HCT116 (cell line): ENCODE measurements around the gene CCDC90B. TPM values are rescaled to one million over a fixed set of nuclear protein-coding genes. Genes with fewer than 3 reads are reported as not detected.

Experiments
- ATAC-seq: fragments of 200-7000 bp; cut with Tn5 transposase; 2 replicates; pipeline ENCODE4 v1.9.1; 2020; ENCODE audit warnings: mild to moderate bottlenecking, moderate library complexity
- BruUV-seq: library from RNA; stranded (reverse); fragments of 400-500 nt; replicated peaks from 2 replicates; lab custom pipeline; 2021; lab: Mats Ljungman, UMichigan
- CTCF ChIA-PET: fragments of 300-600 bp; sonication (Branson Sonifier 250); formaldehyde crosslinking; loops from one replicate; lab custom pipeline; 2021; ENCODE audit warnings: antibody characterized with exemption; lab: Charles Lee
- POLR2A ChIA-PET: fragments of 300-600, 350-600 bp; sonication (Branson Sonifier 250); formaldehyde crosslinking; loops from one replicate; lab custom pipeline; 2021; ENCODE audit warnings: antibody characterized with exemption; lab: Charles Lee
- RAD21 ChIA-PET, 2 experiments: fragments of 300-600 bp; sonication (Branson Sonifier 250); formaldehyde crosslinking; loops; one replicate each; lab custom pipeline; 2023; ENCODE audit warnings: low total read pairs in 2 of 2; ENCODE audit not compliant: uncharacterized antibody in 2 of 2, unreplicated experiment in 2 of 2, low non-redundant PET in 1 of 2; lab: Charles Lee
- DNase-seq: peaks from one replicate; pipeline ENCODE4 v3.0.0-alpha.2; 2010; ENCODE audit warnings: low read depth, low spot score
- H2AFZ ChIP-seq: fragments of 200-600 bp; shearing (Covaris generic), sonication (generic); 2 replicates; pipeline ENCODE4 v1.6.1; 2017; ENCODE audit warnings: low read depth, mixed run types, mixed read lengths, antibody characterized with exemption, low read length; ENCODE audit not compliant: poor library complexity, severe bottlenecking
- H3K27ac ChIP-seq: 2 replicates; pipeline ENCODE4 v1.5.1; 2012; ENCODE audit warnings: low read depth, low read length
- H3K27me3 ChIP-seq: fragments of 200-600 bp; sonication (generic); 2 replicates; pipeline ENCODE4 v1.6.1; 2016; ENCODE audit warnings: mixed run types, low read length, mixed read lengths; ENCODE audit not compliant: insufficient read depth
- H3K36me3 ChIP-seq, 2 experiments: fragments of 200-500 bp in 1 of 2; fragments of 200-600 bp in 1 of 2; sonication (Bioruptor generic) in 1 of 2; sonication (generic) in 1 of 2; 2 replicates each; pipeline versions ENCODE4 v1.5.1 to v1.6.1; 2014 to 2016; ENCODE audit warnings: low read length in 2 of 2, inconsistent platforms in 1 of 2, mixed read lengths in 1 of 2, mixed run types in 1 of 2; ENCODE audit not compliant: insufficient read depth in 2 of 2, control insufficient read depth in 1 of 2
- H3K4me1 ChIP-seq, 2 experiments: fragments of 200-600 bp in 1 of 2; sonication (generic) in 1 of 2; 2 replicates each; pipeline versions ENCODE4 v1.5.1 to v1.6.1; 2012 to 2017; ENCODE audit warnings: low read length in 2 of 2, inconsistent platforms in 1 of 2, mild to moderate bottlenecking in 1 of 2, mixed read lengths in 1 of 2, mixed run types in 1 of 2, moderate library complexity in 1 of 2; ENCODE audit not compliant: insufficient read depth in 2 of 2, control insufficient read depth in 1 of 2
- H3K4me2 ChIP-seq: fragments of 200-600 bp; sonication (generic); 2 replicates; pipeline ENCODE4 v1.6.1; 2017; ENCODE audit warnings: mixed run types, low read length, mixed read lengths
- H3K4me3 ChIP-seq, 2 experiments: fragments of 200-600 bp in 1 of 2; sonication (generic) in 1 of 2; replicated peaks in 1 of 2; 2 replicates each; pipeline ENCODE4 v1.5.1; 2011 to 2016; ENCODE audit warnings: low read length in 2 of 2, control low read depth in 1 of 2, low read depth in 1 of 2, mild to moderate bottlenecking in 1 of 2, mixed read lengths in 1 of 2, mixed run types in 1 of 2
- H3K79me2 ChIP-seq: fragments of 200-600 bp; sonication (generic); 2 replicates; pipeline ENCODE4 v1.6.1; 2017; ENCODE audit warnings: mild to moderate bottlenecking, mixed run types, low read length, moderate library complexity, mixed read lengths; ENCODE audit not compliant: insufficient read depth
- H3K9ac ChIP-seq: fragments of 200-600 bp; sonication (generic); 2 replicates; pipeline ENCODE4 v1.6.1; 2016; ENCODE audit warnings: low read length, mixed read lengths
- H3K9me2 ChIP-seq: fragments of 200-600 bp; sonication (generic), shearing (Covaris generic); 2 replicates; pipeline ENCODE4 v1.6.1; 2017; ENCODE audit warnings: mixed run types, mild to moderate bottlenecking, moderate library complexity; ENCODE audit not compliant: insufficient read depth
- H3K9me3 ChIP-seq, 2 experiments: fragments of 200-500 bp in 1 of 2; fragments of 200-600 bp in 1 of 2; sonication (Bioruptor generic) in 1 of 2; sonication (generic) in 1 of 2; 2 replicates each; pipeline ENCODE4 v1.6.1; 2014 to 2017; ENCODE audit warnings: low read length in 2 of 2, mixed read lengths in 2 of 2, inconsistent platforms in 1 of 2, low read depth in 1 of 2, mild to moderate bottlenecking in 1 of 2, mixed run types in 1 of 2, moderate library complexity in 1 of 2; ENCODE audit not compliant: control insufficient read depth in 1 of 2, insufficient read depth in 1 of 2
- H4K20me1 ChIP-seq: fragments of 200-600 bp; sonication (generic), shearing (Covaris generic); 2 replicates; pipeline ENCODE4 v1.6.1; 2017; ENCODE audit warnings: mixed run types, mild to moderate bottlenecking, moderate library complexity; ENCODE audit not compliant: insufficient read depth
- CBX3 ChIP-seq: IDR thresholded peaks from 2 replicates; pipeline ENCODE4 v1.6.1; 2012; ENCODE audit warnings: low read depth
- CEBPB ChIP-seq: IDR thresholded peaks from 2 replicates; pipeline ENCODE4 v1.6.1; 2012; ENCODE audit warnings: low read depth
- ELF1 ChIP-seq: IDR thresholded peaks from 2 replicates; pipeline ENCODE4 v1.6.1; 2012; ENCODE audit warnings: low read depth, borderline replicate concordance
- EZH2 ChIP-seq: fragments of 200-600 bp; sonication (generic); IDR thresholded peaks from 2 replicates; pipeline ENCODE4 v1.6.1; 2017; ENCODE audit warnings: antibody characterized with exemption, mixed run types
- EZH2phosphoT487 ChIP-seq: fragments of 200-600 bp; IDR thresholded peaks from 2 replicates; pipeline ENCODE4 v1.6.1; 2018; ENCODE audit warnings: antibody characterized with exemption, borderline replicate concordance
- JUND ChIP-seq: IDR thresholded peaks from 2 replicates; pipeline ENCODE4 v1.6.1; 2012
- POLR2A ChIP-seq: IDR thresholded peaks from 2 replicates; pipeline ENCODE4 v1.7.0; 2011; ENCODE audit warnings: borderline replicate concordance; ENCODE audit not compliant: insufficient read depth, insufficient read length; ENCODE audit errors: extremely low read depth
- POLR2AphosphoS5 ChIP-seq: IDR thresholded peaks from 2 replicates; pipeline ENCODE4 v1.6.1; 2011; ENCODE audit warnings: mild to moderate bottlenecking, low read depth, low read length, moderate library complexity
- RAD21 ChIP-seq: IDR thresholded peaks from 2 replicates; pipeline ENCODE4 v1.6.1; 2012; ENCODE audit warnings: low read depth, mild to moderate bottlenecking
- SIN3A ChIP-seq: IDR thresholded peaks from 2 replicates; pipeline ENCODE4 v1.6.1; 2012; ENCODE audit warnings: low read depth
- TCF7L2 ChIP-seq: IDR thresholded peaks from 2 replicates; pipeline ENCODE4 v1.7.0; 2011; ENCODE audit warnings: borderline replicate concordance, inconsistent platforms; ENCODE audit not compliant: insufficient read depth, insufficient read length; ENCODE audit errors: extremely low read depth
- ZFX ChIP-seq: fragments of 450-650 bp; IDR thresholded peaks from 2 replicates; pipeline ENCODE4 v1.6.1; 2017
- ZNF274 ChIP-seq: fragments of 200-500 bp; sonication (Bioruptor generic); IDR thresholded peaks from 2 replicates; pipeline ENCODE4 v1.6.1; 2014; ENCODE audit warnings: mild to moderate bottlenecking, low read depth, low read length, inconsistent platforms
- intact Hi-C: fragments of 100-400 bp; cut with micrococcal nuclease; formaldehyde crosslinking; loops from 2 replicates; pipeline ENCODE4 v1.10.0; 2022
- total RNA-seq: library from RNA; stranded (reverse); gene quantifications from one replicate; pipeline ENCODE4 v1.2.1, GENCODE V29; 2021; ENCODE audit not compliant: unreplicated experiment
- TF ChIP-seq, protein P1 (sequence below): IDR thresholded peaks from 2 replicates; pipeline ENCODE4 v1.6.1; 2012
- TF ChIP-seq, protein P2 (sequence below): IDR thresholded peaks from 2 replicates; pipeline ENCODE4 v1.6.1; 2012; ENCODE audit warnings: low read depth

CCDC90B gene
- total RNA-seq, 1 experiment from 2014 or later: 30.3 TPM

DNA sequence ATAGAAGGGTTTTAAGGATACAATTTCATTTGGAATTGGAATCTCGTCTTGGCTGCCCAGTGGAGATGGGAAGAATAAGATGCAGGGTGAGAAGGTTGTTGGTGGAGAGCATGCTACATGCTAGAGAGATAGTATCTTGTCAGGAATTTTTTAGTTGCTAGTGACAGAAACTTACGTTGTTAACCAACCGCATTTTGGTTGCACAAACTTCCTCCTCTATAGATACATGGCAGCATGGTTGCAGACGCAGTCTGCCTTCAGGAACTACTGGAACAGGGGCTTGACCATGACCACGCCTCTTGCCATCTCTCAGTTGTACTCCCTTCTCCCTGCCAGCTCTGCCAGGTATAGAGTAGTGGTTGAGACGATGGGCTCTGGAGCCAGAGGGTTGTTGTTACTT lies 13.5 kb upstream of the CCDC90B start (continued):
- TF ChIP-seq CBX3: no peak
- TF ChIP-seq, protein P1, sequence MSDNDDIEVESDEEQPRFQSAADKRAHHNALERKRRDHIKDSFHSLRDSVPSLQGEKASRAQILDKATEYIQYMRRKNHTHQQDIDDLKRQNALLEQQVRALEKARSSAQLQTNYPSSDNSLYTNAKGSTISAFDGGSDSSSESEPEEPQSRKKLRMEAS: no peak
- TF ChIP-seq POLR2AphosphoS5: no peak
- TF ChIP-seq EZH2phosphoT487: no peak

DNA sequence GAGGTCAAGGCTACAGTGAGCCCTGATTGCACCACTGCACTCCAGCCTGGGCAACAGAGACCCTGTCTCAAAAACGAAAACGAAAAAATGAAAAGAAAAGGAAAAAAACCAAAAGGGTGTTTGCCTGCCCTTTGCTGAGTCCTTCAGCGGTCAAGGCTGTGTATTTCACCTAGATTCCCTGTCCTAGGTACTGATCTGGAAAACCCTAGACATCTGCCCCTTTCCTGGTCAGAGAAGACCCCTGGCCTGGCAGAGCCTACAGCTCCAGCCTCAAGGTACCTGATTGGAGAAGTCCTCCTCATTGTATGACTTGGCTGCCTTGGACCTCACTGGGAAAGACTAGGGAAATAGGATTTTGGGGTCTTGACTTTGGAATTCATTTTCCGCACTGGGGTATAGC lies 8.0 kb upstream of the CCDC90B start:
- Histone ChIP-seq H3K9me3 (no peaks in the 10 kb centered on the region), H3K4me1 (0 out of 4 replicates have a peak, but pooled peaks cover 0 to 3% of the 10 kb centered on the region in 2 experiments), H3K9ac (no peak overlapping the region), H3K27ac (no peak overlapping the region), H3K4me3 (no peak overlapping the region), H4K20me1 (no peaks in the 10 kb centered on the region), H2AFZ (no peak overlapping the region), H3K4me2 (no peak overlapping the region), H3K9me2 (no peaks in the 10 kb centered on the region), H3K36me3 (no peaks in the 10 kb centered on the region), H3K27me3 (peaks cover 23% of the 10 kb centered on the region), H3K79me2 (no peaks in the 10 kb centered on the region)
- intact Hi-C loops: no loop called here
- POLR2A ChIA-PET: no interaction called here
- DNase-seq (no peak), ATAC-seq (no peak)
- BruUV-seq: no TSS peak
- CTCF ChIA-PET: no interaction called here
- RAD21 ChIA-PET: no interaction called here
- no peak for TF ChIP-seq CBX3
- no peak for TF ChIP-seq SIN3A
- TF ChIP-seq POLR2AphosphoS5: no peak
- no peak for TF ChIP-seq ELF1
- TF ChIP-seq, protein P2, sequence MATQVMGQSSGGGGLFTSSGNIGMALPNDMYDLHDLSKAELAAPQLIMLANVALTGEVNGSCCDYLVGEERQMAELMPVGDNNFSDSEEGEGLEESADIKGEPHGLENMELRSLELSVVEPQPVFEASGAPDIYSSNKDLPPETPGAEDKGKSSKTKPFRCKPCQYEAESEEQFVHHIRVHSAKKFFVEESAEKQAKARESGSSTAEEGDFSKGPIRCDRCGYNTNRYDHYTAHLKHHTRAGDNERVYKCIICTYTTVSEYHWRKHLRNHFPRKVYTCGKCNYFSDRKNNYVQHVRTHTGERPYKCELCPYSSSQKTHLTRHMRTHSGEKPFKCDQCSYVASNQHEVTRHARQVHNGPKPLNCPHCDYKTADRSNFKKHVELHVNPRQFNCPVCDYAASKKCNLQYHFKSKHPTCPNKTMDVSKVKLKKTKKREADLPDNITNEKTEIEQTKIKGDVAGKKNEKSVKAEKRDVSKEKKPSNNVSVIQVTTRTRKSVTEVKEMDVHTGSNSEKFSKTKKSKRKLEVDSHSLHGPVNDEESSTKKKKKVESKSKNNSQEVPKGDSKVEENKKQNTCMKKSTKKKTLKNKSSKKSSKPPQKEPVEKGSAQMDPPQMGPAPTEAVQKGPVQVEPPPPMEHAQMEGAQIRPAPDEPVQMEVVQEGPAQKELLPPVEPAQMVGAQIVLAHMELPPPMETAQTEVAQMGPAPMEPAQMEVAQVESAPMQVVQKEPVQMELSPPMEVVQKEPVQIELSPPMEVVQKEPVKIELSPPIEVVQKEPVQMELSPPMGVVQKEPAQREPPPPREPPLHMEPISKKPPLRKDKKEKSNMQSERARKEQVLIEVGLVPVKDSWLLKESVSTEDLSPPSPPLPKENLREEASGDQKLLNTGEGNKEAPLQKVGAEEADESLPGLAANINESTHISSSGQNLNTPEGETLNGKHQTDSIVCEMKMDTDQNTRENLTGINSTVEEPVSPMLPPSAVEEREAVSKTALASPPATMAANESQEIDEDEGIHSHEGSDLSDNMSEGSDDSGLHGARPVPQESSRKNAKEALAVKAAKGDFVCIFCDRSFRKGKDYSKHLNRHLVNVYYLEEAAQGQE: no peak
- no peak for TF ChIP-seq ZFX
- TF ChIP-seq EZH2phosphoT487: no peak
- no peak for TF ChIP-seq EZH2
- TF ChIP-seq, protein P1: no peak
- TF ChIP-seq POLR2A: no peak
- TF ChIP-seq JUND: no peak
- no peak for TF ChIP-seq ZNF274
- TF ChIP-seq RAD21: no peak
- TF ChIP-seq CEBPB: no peak
- no peak for TF ChIP-seq TCF7L2
